Neutrophil (primary cell): ENCODE data around the gene GIT1.

Source experiments
- H3K27ac ChIP-seq: fragments of 200-600 bp; sonication (generic); 2 replicates; pipeline ENCODE4 v1.5.1; 2016; ENCODE audit warnings: mild to moderate bottlenecking, moderate library complexity
- H3K27me3 ChIP-seq: fragments of 200-600 bp; sonication (generic); 2 replicates; pipeline ENCODE4 v1.6.0; 2016; ENCODE audit warnings: mild to moderate bottlenecking
- H3K36me3 ChIP-seq: fragments of 200-600 bp; sonication (generic); 2 replicates; pipeline ENCODE4 v1.5.1; 2017
- H3K4me1 ChIP-seq, 2 experiments: fragments of 200-600 bp in 1 of 2; sonication (generic) in 1 of 2; 1 replicate in 1 of 2; 2 replicates in 1 of 2; pipeline versions ENCODE4 v1.5.1 to v1.6.1; 2013 to 2016; ENCODE audit warnings: low read depth in 1 of 2, low read length in 1 of 2, mild to moderate bottlenecking in 1 of 2, moderate library complexity in 1 of 2; ENCODE audit not compliant: control insufficient read depth in 1 of 2, insufficient read depth in 1 of 2
- H3K4me3 ChIP-seq, 2 experiments: fragments of 200-600 bp in 1 of 2; sonication (generic) in 1 of 2; 1 replicate in 1 of 2; 2 replicates in 1 of 2; pipeline ENCODE4 v1.5.1; 2013 to 2016; ENCODE audit warnings: low read depth in 1 of 2, low read length in 1 of 2, mild to moderate bottlenecking in 1 of 2, moderate library complexity in 1 of 2
- H3K9me3 ChIP-seq: fragments of 200-600 bp; sonication (generic); 2 replicates; pipeline ENCODE4 v1.5.1; 2016
- CTCF ChIP-seq: fragments of 200-600 bp; sonication (generic); IDR thresholded peaks from 2 replicates; pipeline ENCODE4 v1.5.1; 2016; ENCODE audit warnings: antibody characterized with exemption

The GIT1 gene

DNA sequence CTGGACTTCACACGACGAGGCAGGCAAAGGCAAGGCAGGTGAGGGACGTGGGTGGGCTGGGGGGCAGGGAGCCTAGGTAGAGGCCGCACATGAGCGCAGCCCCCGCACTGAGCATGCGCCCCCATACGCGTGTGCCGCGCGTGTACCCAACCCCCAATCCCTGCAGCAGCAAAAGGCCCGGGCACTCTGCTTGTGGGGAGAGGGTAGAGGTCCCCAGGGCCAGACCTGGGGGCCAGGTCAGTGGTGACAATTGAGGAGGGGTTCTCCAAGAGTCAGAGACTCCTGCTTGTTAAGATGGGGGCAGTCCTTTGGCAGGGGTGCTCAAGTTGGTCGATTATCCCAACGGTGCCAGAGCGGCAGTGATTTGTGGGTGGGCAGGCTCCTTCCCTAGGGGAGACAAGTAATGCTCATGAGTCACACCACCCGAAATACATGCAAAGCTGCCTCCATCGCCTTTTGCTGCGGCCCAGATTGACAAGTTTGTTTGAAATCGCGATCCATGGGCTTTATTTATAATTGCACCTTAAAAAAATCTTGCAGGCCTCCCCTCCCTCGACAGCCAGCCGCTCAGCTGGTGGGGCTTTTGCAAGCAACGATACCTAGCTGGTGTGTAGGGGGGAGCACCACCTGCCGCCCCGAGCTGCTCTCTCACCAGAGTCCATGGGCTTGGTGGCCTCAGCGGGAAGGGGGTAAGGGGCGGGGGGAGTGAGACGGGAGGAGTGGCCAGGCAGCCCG, 1.1 kb upstream of the GIT1 start:
- TF ChIP-seq CTCF, result no peak
- Histone ChIP-seq H3K9me3 (no peaks in the 10 kb centered on the region), H3K36me3 (no peaks in the 10 kb centered on the region), H3K4me1 (peaks cover 55% of the 10 kb centered on the region in 2 experiments), H3K27me3 (peaks cover 69% of the 10 kb centered on the region), H3K27ac (no peak overlapping the region), H3K4me3 (peak overlapping the region; percentile 74 to 81)

GRCh38 chr17:29588562-29589411, 661 bp downstream of the GIT1 start:
- TF ChIP-seq CTCF, result no peak
- Histone ChIP-seq H3K9me3 (no peaks in the 10 kb centered on the region), H3K4me1 (peaks cover 57 to 61% of the 10 kb centered on the region in 2 experiments), H3K27ac (peak overlapping the region; percentile 41), H3K27me3 (peaks cover 51% of the 10 kb centered on the region), H3K4me3 (peak overlapping the region; percentile 74 to 80), H3K36me3 (no peaks in the 10 kb centered on the region)

- Histone ChIP-seq H3K27ac (no peak overlapping the region), H3K27me3 (peaks cover 46% of the 10 kb centered on the region), H3K9me3 (no peaks in the 10 kb centered on the region), H3K4me3 (peak overlapping the region; percentile 74 to 80), H3K4me1 (peaks cover 54 to 57% of the 10 kb centered on the region in 2 experiments), H3K36me3 (no peaks in the 10 kb centered on the region)
- TF ChIP-seq CTCF, result no peak
Observed at GRCh38 chr17:29588017-29588561, 1.4 kb downstream of the GIT1 start.

DNA sequence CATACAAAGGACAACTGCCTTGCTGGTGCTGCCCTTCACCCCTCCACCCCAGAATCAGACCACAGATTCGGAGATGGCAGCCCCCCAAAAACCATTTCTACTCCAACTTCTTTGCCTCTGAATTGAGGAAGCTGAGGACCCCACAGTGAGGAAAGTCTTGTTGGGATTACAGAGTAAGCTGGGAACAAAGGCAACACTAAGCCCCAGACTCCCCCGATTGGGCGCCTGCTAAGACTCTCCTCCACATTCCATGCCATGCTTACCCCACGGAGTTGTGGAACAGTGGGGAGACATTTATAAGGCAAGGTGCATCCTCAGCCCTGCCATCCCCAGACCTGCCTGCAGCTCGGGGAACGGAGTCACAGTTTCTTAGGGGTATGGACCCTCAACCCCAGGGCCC, 1.9 kb downstream of the GIT1 start:
- Histone ChIP-seq H3K9me3 (no peaks in the 10 kb centered on the region), H3K4me3 (no peak overlapping the region), H3K4me1 (peaks cover 50 to 53% of the 10 kb centered on the region in 2 experiments), H3K27me3 (peaks cover 41% of the 10 kb centered on the region), H3K36me3 (no peaks in the 10 kb centered on the region), H3K27ac (no peak overlapping the region)
- no peak for TF ChIP-seq CTCF

- TF ChIP-seq CTCF, result no peak
- Histone ChIP-seq H3K27ac (no peak overlapping the region), H3K4me3 (no peak overlapping the region), H3K9me3 (no peaks in the 10 kb centered on the region), H3K36me3 (peaks cover 5% of the 10 kb centered on the region), H3K4me1 (peaks cover 42 to 46% of the 10 kb centered on the region in 2 experiments), H3K27me3 (peaks cover 34% of the 10 kb centered on the region)
Observed at GRCh38 chr17:29586676-29587469, 2.6 kb downstream of the GIT1 start.
